Activated B cell treated with CpG ODN at 0.5 μM for 24 hours (primary cell): ENCODE results near the gene TMC8. TPM values are rescaled to one million over a fixed set of nuclear protein-coding genes. Genes with fewer than 3 reads are reported as not detected.

ENCODE experiments used
- ATAC-seq: fragments of 200-7000 bp; cut with Tn5 transposase; one replicate; pipeline ENCODE4 v1.10.0; 2021; ENCODE audit warnings: low read depth, mild to moderate bottlenecking, moderate library complexity
- CTCF ChIA-PET: fragments of 350-600 bp; sonication (Branson Sonifier 250); formaldehyde crosslinking; loops from one replicate; lab custom pipeline; 2021; ENCODE audit warnings: antibody characterized with exemption; lab: Charles Lee
- POLR2A ChIA-PET: fragments of 350-600 bp; sonication (Branson Sonifier 250); formaldehyde crosslinking; loops from one replicate; lab custom pipeline; 2021; ENCODE audit warnings: antibody characterized with exemption; lab: Charles Lee
- DNase-seq: peaks from one replicate; pipeline ENCODE4 v3.0.0; 2022
- H3K27ac Mint-ChIP-seq: one replicate; pipeline ENCODE4 v1.8.0; 2020; ENCODE audit warnings: mixed read lengths
- H3K27me3 Mint-ChIP-seq: one replicate; pipeline ENCODE4 v1.8.0; 2021; ENCODE audit warnings: mixed read lengths
- H3K36me3 Mint-ChIP-seq: one replicate; pipeline ENCODE4 v1.8.0; 2021; ENCODE audit warnings: low read depth, mixed read lengths
- H3K4me1 Mint-ChIP-seq: one replicate; pipeline ENCODE4 v1.8.0; 2021; ENCODE audit warnings: mixed read lengths
- H3K4me3 Mint-ChIP-seq: one replicate; pipeline ENCODE4 v1.8.0; 2020; ENCODE audit warnings: mild to moderate bottlenecking, mixed read lengths
- H3K9me3 Mint-ChIP-seq: one replicate; pipeline ENCODE4 v1.8.0; 2020; ENCODE audit warnings: mixed read lengths
- intact Hi-C: fragments of 100-400 bp; cut with micrococcal nuclease; formaldehyde crosslinking; loops from one replicate; pipeline ENCODE4 v1.15.1; 2024
- total RNA-seq: library from RNA; stranded (reverse); gene quantifications from 2 replicates; pipeline ENCODE4 v1.2.3, GENCODE V29; 2022
- TF ChIP-seq, protein P1 (sequence below): fragments of 200-600 bp; IDR thresholded peaks from one replicate; pipeline ENCODE4 v1.8.0; 2022; ENCODE audit warnings: antibody characterized with exemption, mild to moderate bottlenecking

Gene TMC8
- total RNA-seq, 1 donor from 2014 or later = 181 TPM

DNA sequence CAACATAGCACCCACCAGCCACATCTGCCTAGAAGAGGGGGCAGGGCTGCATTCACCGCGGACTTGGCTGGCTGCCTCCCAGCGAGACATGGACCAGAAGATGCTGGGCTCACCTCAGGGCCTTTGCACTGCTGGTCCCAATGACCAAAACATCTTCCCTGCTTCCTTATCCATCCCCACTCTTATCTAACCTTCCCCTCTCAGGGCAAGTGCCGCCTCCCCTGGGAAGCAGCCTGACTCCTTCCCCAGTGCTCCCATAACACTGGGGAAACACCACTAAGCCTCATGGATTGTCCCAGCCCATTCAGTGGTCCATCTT is 7.7 kb upstream of the TMC8 start:
- no peak for ATAC-seq
- H3K27ac Mint-ChIP-seq = peak overlapping the region; percentile 71
- CTCF ChIA-PET = no interaction called here
- TF ChIP-seq, protein P1, sequence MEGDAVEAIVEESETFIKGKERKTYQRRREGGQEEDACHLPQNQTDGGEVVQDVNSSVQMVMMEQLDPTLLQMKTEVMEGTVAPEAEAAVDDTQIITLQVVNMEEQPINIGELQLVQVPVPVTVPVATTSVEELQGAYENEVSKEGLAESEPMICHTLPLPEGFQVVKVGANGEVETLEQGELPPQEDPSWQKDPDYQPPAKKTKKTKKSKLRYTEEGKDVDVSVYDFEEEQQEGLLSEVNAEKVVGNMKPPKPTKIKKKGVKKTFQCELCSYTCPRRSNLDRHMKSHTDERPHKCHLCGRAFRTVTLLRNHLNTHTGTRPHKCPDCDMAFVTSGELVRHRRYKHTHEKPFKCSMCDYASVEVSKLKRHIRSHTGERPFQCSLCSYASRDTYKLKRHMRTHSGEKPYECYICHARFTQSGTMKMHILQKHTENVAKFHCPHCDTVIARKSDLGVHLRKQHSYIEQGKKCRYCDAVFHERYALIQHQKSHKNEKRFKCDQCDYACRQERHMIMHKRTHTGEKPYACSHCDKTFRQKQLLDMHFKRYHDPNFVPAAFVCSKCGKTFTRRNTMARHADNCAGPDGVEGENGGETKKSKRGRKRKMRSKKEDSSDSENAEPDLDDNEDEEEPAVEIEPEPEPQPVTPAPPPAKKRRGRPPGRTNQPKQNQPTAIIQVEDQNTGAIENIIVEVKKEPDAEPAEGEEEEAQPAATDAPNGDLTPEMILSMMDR = no peak
- H3K4me1 Mint-ChIP-seq = peaks cover 70% of the 10 kb centered on the region
- no peaks in the 10 kb centered on the region for H3K27me3 Mint-ChIP-seq
- no peaks in the 10 kb centered on the region for H3K9me3 Mint-ChIP-seq
- POLR2A ChIA-PET = interaction anchor here (0.5 to 48.2 kb wide), 8 partner anchors 10 to 1674 kb away, joined by 3 to 2404 read pairs (median 8); partner anchors contain the start of genes AFMID, BIRC5, C17orf99 and CBX8
- H3K36me3 Mint-ChIP-seq = peaks cover 60% of the 10 kb centered on the region
- peak overlapping the region; percentile 38 for H3K4me3 Mint-ChIP-seq
- DNase-seq = no peak
- intact Hi-C loops = loop anchor here (10.0 kb wide), 1 partner anchor 678 kb away; no protein-coding TSS in a partner anchor

GRCh38 chr17:78123258-78123929 is 7.2 kb upstream of the TMC8 start:
- Mint-ChIP-seq H3K9me3 (no peaks in the 10 kb centered on the region), H3K36me3 (peaks cover 58% of the 10 kb centered on the region), H3K4me1 (peaks cover 68% of the 10 kb centered on the region), H3K27ac (peak overlapping the region; percentile 76), H3K4me3 (peak overlapping the region; percentile 50), H3K27me3 (no peaks in the 10 kb centered on the region)
- POLR2A ChIA-PET = interaction anchor here (0.5 to 48.2 kb wide), 7 partner anchors 9 to 1674 kb away, joined by 3 to 2404 read pairs (median 15); partner anchors contain the start of genes AFMID, BIRC5, C17orf99 and CBX8
- TF ChIP-seq, protein P1 = no peak
- no peak for DNase-seq
- intact Hi-C loops = loop anchor here (10.0 kb wide), 1 partner anchor 679 kb away; no protein-coding TSS in a partner anchor
- no peak for ATAC-seq
- CTCF ChIA-PET = interaction anchor here (15.7 kb wide), 1 partner anchor 52 kb away, joined by 220 read pairs; no protein-coding TSS in a partner anchor

DNA sequence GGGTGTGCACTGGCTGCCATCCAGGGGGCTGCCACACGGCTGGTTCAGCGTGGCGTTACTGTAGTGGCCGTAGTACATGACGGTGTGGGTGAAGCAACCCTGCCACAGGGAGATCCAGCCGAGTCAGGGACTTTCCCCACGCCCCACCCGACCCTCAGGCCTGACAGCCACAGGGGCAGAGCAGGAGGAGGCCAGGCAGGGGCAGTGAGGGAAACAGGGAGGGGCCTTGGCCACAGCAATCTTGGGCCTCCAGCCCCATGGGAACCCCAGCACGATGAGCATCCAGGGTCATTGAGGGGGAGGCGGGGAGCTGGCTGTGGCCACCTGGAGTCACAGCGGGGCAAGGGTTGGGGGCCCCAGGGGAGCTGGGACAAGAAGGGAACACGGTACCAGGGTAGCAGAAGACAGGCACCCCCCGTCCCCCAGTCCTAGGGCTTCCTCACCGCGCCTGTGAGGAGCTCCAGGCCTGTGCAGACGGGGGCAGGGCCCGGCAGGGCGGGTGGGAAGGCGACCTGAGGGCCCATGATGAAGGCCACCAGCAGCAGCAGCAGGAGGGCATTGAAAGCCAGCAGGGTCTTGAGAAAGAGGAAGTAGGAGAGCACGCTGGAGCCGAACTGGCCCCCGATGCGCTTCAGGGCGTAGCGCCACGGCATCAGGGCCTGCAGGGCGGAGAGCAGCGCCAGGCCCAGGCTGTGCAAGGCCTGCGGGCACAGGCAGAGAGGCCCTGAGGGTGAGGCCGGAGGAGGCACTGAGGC is 6.3 kb upstream of the TMC8 start:
- Mint-ChIP-seq H3K27ac (peak overlapping the region; percentile 76), H3K27me3 (no peaks in the 10 kb centered on the region), H3K4me3 (peak overlapping the region; percentile 50), H3K36me3 (peaks cover 55% of the 10 kb centered on the region), H3K4me1 (peaks cover 74% of the 10 kb centered on the region), H3K9me3 (no peaks in the 10 kb centered on the region)
- ChIA-PET POLR2A (interaction anchor here (0.6 to 48.2 kb wide), 8 partner anchors 10 to 1716 kb away, joined by 3 to 2404 read pairs (median 9); partner anchors contain the start of genes AFMID, C17orf99, SYNGR2 and TK1), CTCF (interaction anchor here (1.1 to 15.7 kb wide), 3 partner anchors 12 to 51 kb away, joined by 4 to 220 read pairs (median 5); no protein-coding TSS in a partner anchor)
- intact Hi-C loops = loop anchor here (1.0 to 10.0 kb wide), 4 partner anchors 8 to 679 kb away; no protein-coding TSS in a partner anchor
- TF ChIP-seq, protein P1 = no peak
- peak; percentile 63 for ATAC-seq
- peak; percentile 76 for DNase-seq

DNA sequence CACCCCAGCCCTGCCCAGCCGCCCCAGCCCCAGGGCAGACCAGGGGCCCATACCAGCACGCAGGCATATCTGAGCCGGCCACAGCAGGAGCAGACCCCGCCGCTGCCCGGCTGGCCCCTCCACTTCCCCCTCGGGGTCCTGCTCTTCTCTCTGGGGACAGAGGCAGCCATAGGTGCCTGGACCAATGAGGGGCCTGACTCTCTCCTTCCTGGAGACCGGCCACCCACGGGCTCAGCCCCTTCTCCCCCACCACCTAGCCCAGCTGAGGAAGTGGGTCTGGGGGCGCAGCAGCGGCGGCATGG is 5.8 kb upstream of the TMC8 start:
- peaks cover 79% of the 10 kb centered on the region for H3K4me1 Mint-ChIP-seq
- no peaks in the 10 kb centered on the region for H3K27me3 Mint-ChIP-seq
- intact Hi-C loops = loop anchor here (1.0 to 10.0 kb wide), 4 partner anchors 8 to 680 kb away; no protein-coding TSS in a partner anchor
- peak overlapping the region; percentile 70 for H3K27ac Mint-ChIP-seq
- peak overlapping the region; percentile 32 for H3K4me3 Mint-ChIP-seq
- TF ChIP-seq, protein P1 = no peak
- ChIA-PET CTCF (interaction anchor here (1.1 to 15.7 kb wide), 4 partner anchors 12 to 127 kb away, joined by 3 to 220 read pairs (median 4); no protein-coding TSS in a partner anchor), POLR2A (interaction anchor here (0.6 to 48.2 kb wide), 7 partner anchors 10 to 224 kb away, joined by 3 to 2404 read pairs (median 15); partner anchors contain the start of genes AFMID, C17orf99, SYNGR2 and TK1)
- ATAC-seq = no peak
- no peaks in the 10 kb centered on the region for H3K9me3 Mint-ChIP-seq
- no peak for DNase-seq
- peaks cover 52% of the 10 kb centered on the region for H3K36me3 Mint-ChIP-seq
